Measurements from ENCODE around the gene FAM131A.

Gene FAM131A

DNA sequence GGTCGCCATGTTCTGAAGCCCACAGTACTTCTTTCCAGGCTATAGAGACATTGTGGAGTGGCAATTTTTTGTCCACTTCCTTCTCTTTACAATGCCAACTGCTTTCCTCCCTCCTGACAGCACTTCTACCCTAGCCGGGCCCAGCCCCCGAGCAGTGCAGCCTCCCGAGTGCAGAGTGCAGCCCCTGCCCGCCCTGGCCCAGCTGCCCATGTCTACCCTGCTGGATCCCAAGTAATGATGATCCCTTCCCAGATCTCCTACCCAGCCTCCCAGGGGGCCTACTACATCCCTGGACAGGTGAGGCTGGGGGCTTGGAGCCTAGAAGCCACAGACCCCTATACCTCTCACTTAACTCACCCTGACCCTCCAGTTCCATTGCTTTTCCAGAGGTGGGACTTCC is 20.2 kb upstream of the FAM131A start:
- Histone ChIP-seq H2BK12ac (ENCODE audit: low read length) (no peak overlapping the region), H2BK5ac (ENCODE audit: low read length) (no peak overlapping the region), H3K9me3 (replicated peaks in 1 of 2; ENCODE audit: control insufficient read depth in 2 of 2, insufficient read depth in 1 of 2, low read depth in 1 of 2, low read length in 2 of 2) (no peaks in the 10 kb centered on the region), H4K8ac (ENCODE audit: low read depth, low read length) (no peak overlapping the region), H2AK5ac (ENCODE audit: low read depth, low read length) (no peak overlapping the region), H3K14ac (ENCODE audit: low read length) (no peak overlapping the region), H3K4me2 (ENCODE audit: insufficient read depth, low read length, poor library complexity, severe bottlenecking) (no peak overlapping the region), H3K27me3 (ENCODE audit: control insufficient read depth in 3 of 3, insufficient read depth in 3 of 3, low read depth in 1 of 3, low read length in 3 of 3) (no peaks in the 10 kb centered on the region), H2BK15ac (ENCODE audit: low read length) (no peak overlapping the region), H3K4me3 (ENCODE audit: low read length in 2 of 2) (no peak overlapping the region), H2AFZ (ENCODE audit: low read length) (no peak overlapping the region), H3K18ac (ENCODE audit: low read length) (no peak overlapping the region), H3K9ac (ENCODE audit: low read depth, low read length, poor library complexity) (no peak overlapping the region), H3K4me1 (ENCODE audit: control insufficient read depth in 2 of 2, insufficient read depth in 1 of 2, low read depth in 1 of 2, low read length in 2 of 2) (peaks cover 7 to 15% of the 10 kb centered on the region in 2 donors), H4K91ac (ENCODE audit: low read depth, low read length, poor library complexity) (no peak overlapping the region), H3K4ac (ENCODE audit: low read length) (no peak overlapping the region), H3K79me1 (ENCODE audit: low read depth, low read length) (peaks cover 7% of the 10 kb centered on the region), H3K36me3 (replicated peaks in 1 of 2; ENCODE audit: control insufficient read depth in 2 of 2, insufficient read depth in 2 of 2, low read length in 2 of 2) (peaks cover 36 to 69% of the 10 kb centered on the region in 2 donors), H3K27ac (replicated peaks; ENCODE audit: low read length) (no peak overlapping the region), H3K23ac (ENCODE audit: low read depth, low read length, poor library complexity) (no peak overlapping the region), H2BK120ac (ENCODE audit: low read depth, low read length) (no peak overlapping the region)
- no CpG with 5 or more reads among the region's 5 CpGs for WGBS, 2 donors (ENCODE audit: extremely low coverage in 2 of 2, insufficient read length in 2 of 2, insufficient replicate concordance in 1 of 2)
- no peak for DNase-seq (ENCODE audit: low spot score)

GRCh38 chr3:184320104-184320445 is 17.3 kb upstream of the FAM131A start:
- H2AFZ ChIP-seq (ENCODE audit: low read length), result no peak overlapping the region

GRCh38 chr3:184321666-184322065 is 15.7 kb upstream of the FAM131A start:
- Histone ChIP-seq H3K9ac (ENCODE audit: low read depth, low read length, poor library complexity) (no peak overlapping the region), H3K79me1 (ENCODE audit: low read depth, low read length) (peaks cover 11% of the 10 kb centered on the region), H3K14ac (ENCODE audit: low read length) (no peak overlapping the region), H4K8ac (ENCODE audit: low read depth, low read length) (no peak overlapping the region), H2AK5ac (ENCODE audit: low read depth, low read length) (no peak overlapping the region), H3K18ac (ENCODE audit: low read length) (no peak overlapping the region), H2AFZ (ENCODE audit: low read length) (no peak overlapping the region), H3K36me3 (replicated peaks in 1 of 2; ENCODE audit: control insufficient read depth in 2 of 2, insufficient read depth in 2 of 2, low read length in 2 of 2) (peaks cover 78 to 100% of the 10 kb centered on the region in 2 donors), H2BK120ac (ENCODE audit: low read depth, low read length) (no peak overlapping the region), H3K4me3 (ENCODE audit: low read length in 2 of 2) (no peak overlapping the region), H2BK5ac (ENCODE audit: low read length) (peak overlapping the region; percentile 58), H3K27ac (replicated peaks; ENCODE audit: low read length) (no peak overlapping the region), H3K9me3 (replicated peaks in 1 of 2; ENCODE audit: control insufficient read depth in 2 of 2, insufficient read depth in 1 of 2, low read depth in 1 of 2, low read length in 2 of 2) (no peaks in the 10 kb centered on the region), H3K27me3 (ENCODE audit: control insufficient read depth in 3 of 3, insufficient read depth in 3 of 3, low read depth in 1 of 3, low read length in 3 of 3) (no peaks in the 10 kb centered on the region), H3K4me1 (ENCODE audit: control insufficient read depth in 2 of 2, insufficient read depth in 1 of 2, low read depth in 1 of 2, low read length in 2 of 2) (peaks cover 3 to 5% of the 10 kb centered on the region in 2 donors), H2BK15ac (ENCODE audit: low read length) (no peak overlapping the region), H3K23ac (ENCODE audit: low read depth, low read length, poor library complexity) (no peak overlapping the region), H3K4ac (ENCODE audit: low read length) (no peak overlapping the region), H3K4me2 (ENCODE audit: insufficient read depth, low read length, poor library complexity, severe bottlenecking) (no peak overlapping the region), H2BK12ac (ENCODE audit: low read length) (no peak overlapping the region), H4K91ac (ENCODE audit: low read depth, low read length, poor library complexity) (no peak overlapping the region)
- WGBS, 2 donors (ENCODE audit: extremely low coverage in 2 of 2, insufficient read length in 2 of 2, insufficient replicate concordance in 1 of 2), result no CpG with 5 or more reads among the region's 5 CpGs
- DNase-seq (ENCODE audit: low spot score), result no peak

More at GRCh38 chr3:184320104-184320445, 17.3 kb upstream of the FAM131A start:
- Histone ChIP-seq H3K18ac (ENCODE audit: low read length) (no peak overlapping the region), H3K9me3 (replicated peaks in 1 of 2; ENCODE audit: control insufficient read depth in 2 of 2, insufficient read depth in 1 of 2, low read depth in 1 of 2, low read length in 2 of 2) (no peaks in the 10 kb centered on the region), H2BK120ac (ENCODE audit: low read depth, low read length) (no peak overlapping the region), H3K23ac (ENCODE audit: low read depth, low read length, poor library complexity) (no peak overlapping the region), H4K8ac (ENCODE audit: low read depth, low read length) (no peak overlapping the region), H3K4me2 (ENCODE audit: insufficient read depth, low read length, poor library complexity, severe bottlenecking) (no peak overlapping the region), H2BK15ac (ENCODE audit: low read length) (no peak overlapping the region), H3K9ac (ENCODE audit: low read depth, low read length, poor library complexity) (no peak overlapping the region), H3K27ac (replicated peaks; ENCODE audit: low read length) (no peak overlapping the region), H3K79me1 (ENCODE audit: low read depth, low read length) (peaks cover 10% of the 10 kb centered on the region), H2BK12ac (ENCODE audit: low read length) (no peak overlapping the region), H3K4me3 (ENCODE audit: low read length in 2 of 2) (no peak overlapping the region), H3K14ac (ENCODE audit: low read length) (no peak overlapping the region), H3K4me1 (ENCODE audit: control insufficient read depth in 2 of 2, insufficient read depth in 1 of 2, low read depth in 1 of 2, low read length in 2 of 2) (peaks cover 7 to 15% of the 10 kb centered on the region in 2 donors), H3K27me3 (ENCODE audit: control insufficient read depth in 3 of 3, insufficient read depth in 3 of 3, low read depth in 1 of 3, low read length in 3 of 3) (no peaks in the 10 kb centered on the region), H3K4ac (ENCODE audit: low read length) (no peak overlapping the region), H2BK5ac (ENCODE audit: low read length) (no peak overlapping the region), H3K36me3 (replicated peaks in 1 of 2; ENCODE audit: control insufficient read depth in 2 of 2, insufficient read depth in 2 of 2, low read length in 2 of 2) (peaks cover 63 to 98% of the 10 kb centered on the region in 2 donors), H2AK5ac (ENCODE audit: low read depth, low read length) (no peak overlapping the region), H4K91ac (ENCODE audit: low read depth, low read length, poor library complexity) (no peak overlapping the region)
- no peak for DNase-seq (ENCODE audit: low spot score)
- WGBS, 2 donors (ENCODE audit: extremely low coverage in 2 of 2, insufficient read length in 2 of 2, insufficient replicate concordance in 1 of 2), result no CpG with 5 or more reads among the region's 4 CpGs

- H2BK15ac ChIP-seq (ENCODE audit: low read length), result no peak overlapping the region
- no peak overlapping the region for H4K91ac ChIP-seq (ENCODE audit: low read depth, low read length, poor library complexity)
- H2AK5ac ChIP-seq (ENCODE audit: low read depth, low read length), result no peak overlapping the region
- H3K18ac ChIP-seq (ENCODE audit: low read length), result no peak overlapping the region
- H3K4me3 ChIP-seq (ENCODE audit: low read length in 2 of 2), result no peak overlapping the region
- no peak overlapping the region for H3K14ac ChIP-seq (ENCODE audit: low read length)
- WGBS, 2 donors (ENCODE audit: extremely low coverage in 2 of 2, insufficient read length in 2 of 2, insufficient replicate concordance in 1 of 2), result no CpG with 5 or more reads among the region's 20 CpGs
- H3K36me3 ChIP-seq (replicated peaks in 1 of 2; ENCODE audit: control insufficient read depth in 2 of 2, insufficient read depth in 2 of 2, low read length in 2 of 2), result peaks cover 82 to 100% of the 10 kb centered on the region in 2 donors
- no peak for DNase-seq (ENCODE audit: low spot score)
- no peaks in the 10 kb centered on the region for H3K9me3 ChIP-seq (replicated peaks in 1 of 2; ENCODE audit: control insufficient read depth in 2 of 2, insufficient read depth in 1 of 2, low read depth in 1 of 2, low read length in 2 of 2)
- no peak overlapping the region for H2AFZ ChIP-seq (ENCODE audit: low read length)
- H3K27ac ChIP-seq (replicated peaks; ENCODE audit: low read length), result no peak overlapping the region
- H3K23ac ChIP-seq (ENCODE audit: low read depth, low read length, poor library complexity), result peak overlapping the region; percentile 86
- H4K8ac ChIP-seq (ENCODE audit: low read depth, low read length), result no peak overlapping the region
- H2BK5ac ChIP-seq (ENCODE audit: low read length), result no peak overlapping the region
- H3K4ac ChIP-seq (ENCODE audit: low read length), result no peak overlapping the region
- H3K79me1 ChIP-seq (ENCODE audit: low read depth, low read length), result peaks cover 13% of the 10 kb centered on the region
- H2BK120ac ChIP-seq (ENCODE audit: low read depth, low read length), result no peak overlapping the region
- H3K9ac ChIP-seq (ENCODE audit: low read depth, low read length, poor library complexity), result peak overlapping the region; percentile 39
- peaks cover 0 to 2% of the 10 kb centered on the region in 2 donors for H3K4me1 ChIP-seq (ENCODE audit: control insufficient read depth in 2 of 2, insufficient read depth in 1 of 2, low read depth in 1 of 2, low read length in 2 of 2)
- H3K4me2 ChIP-seq (ENCODE audit: insufficient read depth, low read length, poor library complexity, severe bottlenecking), result no peak overlapping the region
- H3K27me3 ChIP-seq (ENCODE audit: control insufficient read depth in 3 of 3, insufficient read depth in 3 of 3, low read depth in 1 of 3, low read length in 3 of 3), result no peaks in the 10 kb centered on the region
- H2BK12ac ChIP-seq (ENCODE audit: low read length), result no peak overlapping the region
These were observed 14.5 kb upstream of the FAM131A start for GRCh38 chr3:184322731-184323487.
